ENCODE results near the gene ACYP2.
"Not testable (repeated sequence)": the region's sequence is repeated elsewhere in the genome, so short reads cannot be mapped to it uniquely, and the experiment has no call there.

Gene ACYP2

GRCh38 chr2:54086157-54086556, 29.3 kb upstream of the ACYP2 start:
- Mint-ChIP-seq H3K4me1 (ENCODE audit: low read depth) (peaks cover 3% of the 10 kb centered on the region), H3K27ac (no peak overlapping the region), H3K4me3 (no peak overlapping the region)

GRCh38 chr2:54088191-54088634, 27.2 kb upstream of the ACYP2 start:
- Mint-ChIP-seq H3K27ac (no peak overlapping the region), H3K4me1 (ENCODE audit: low read depth) (peaks cover 5% of the 10 kb centered on the region), H3K4me3 (no peak overlapping the region), H3K36me3 (ENCODE audit: low read depth) (no peaks in the 10 kb centered on the region), H3K27me3 (ENCODE audit: low read depth) (no peaks in the 10 kb centered on the region), H3K9me3 (no peaks in the 10 kb centered on the region)

More at GRCh38 chr2:54086157-54086556, 29.3 kb upstream of the ACYP2 start:
- Mint-ChIP-seq H3K27me3 (ENCODE audit: low read depth) (no peaks in the 10 kb centered on the region), H3K9me3 (no peaks in the 10 kb centered on the region), H3K36me3 (ENCODE audit: low read depth) (no peaks in the 10 kb centered on the region)

DNA sequence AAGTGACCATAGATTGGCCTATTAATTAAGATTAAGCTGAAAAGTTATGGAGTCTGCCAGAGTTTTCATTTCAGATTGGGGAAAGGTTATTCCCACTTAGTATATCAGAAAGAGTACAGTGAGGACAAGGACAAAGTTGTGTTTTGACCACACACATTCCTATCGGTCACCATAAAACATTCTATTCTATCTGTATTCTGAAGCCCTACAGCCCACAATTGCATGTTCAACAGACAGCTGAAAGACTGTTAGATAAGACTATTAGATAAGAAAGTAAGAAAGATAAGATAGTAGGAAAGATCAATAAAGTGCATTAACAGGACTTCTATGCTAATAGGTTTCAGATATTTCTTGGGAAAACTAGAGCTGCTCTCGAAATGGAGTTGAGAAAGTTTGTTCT, 26.7 kb upstream of the ACYP2 start:
- H3K27ac Mint-ChIP-seq = no peak overlapping the region

DNA sequence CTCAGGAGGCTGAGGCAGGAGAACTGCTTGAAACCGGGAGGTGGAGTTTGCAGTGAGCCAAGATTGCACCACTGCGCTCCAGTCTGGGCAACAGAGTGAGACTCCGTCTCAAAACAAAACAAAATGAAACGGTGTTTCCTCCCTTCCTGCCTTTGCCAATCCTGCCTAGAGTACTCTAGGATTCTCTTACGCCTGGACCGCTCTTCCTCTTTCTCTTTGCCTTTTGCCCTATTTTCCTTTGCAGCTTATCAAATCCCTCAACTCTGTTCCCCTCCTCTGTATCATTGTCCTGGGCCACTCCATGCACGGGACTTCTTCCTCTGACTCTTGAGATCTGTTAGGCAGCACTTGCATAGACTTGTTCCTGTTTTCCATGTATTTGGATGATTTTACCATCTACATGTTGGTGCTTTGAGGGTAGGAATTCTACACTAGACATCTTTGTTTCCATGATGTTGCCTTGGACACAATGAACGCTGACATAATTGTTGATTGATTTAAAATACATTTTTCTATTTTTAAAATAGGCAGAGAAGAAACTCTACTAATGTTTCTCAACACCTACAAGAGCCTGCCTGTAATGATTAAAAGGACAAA, 24.8 kb upstream of the ACYP2 start:
- H3K4me1 Mint-ChIP-seq (ENCODE audit: low read depth) = peaks cover 8% of the 10 kb centered on the region
- no peaks in the 10 kb centered on the region for H3K9me3 Mint-ChIP-seq
- no peak overlapping the region for H3K4me3 Mint-ChIP-seq
- H3K36me3 Mint-ChIP-seq (ENCODE audit: low read depth) = no peaks in the 10 kb centered on the region
- no peak overlapping the region for H3K27ac Mint-ChIP-seq
- no peaks in the 10 kb centered on the region for H3K27me3 Mint-ChIP-seq (ENCODE audit: low read depth)

More for the DNA sequence above, 26.7 kb upstream of the ACYP2 start:
- Mint-ChIP-seq H3K36me3 (ENCODE audit: low read depth) (no peaks in the 10 kb centered on the region), H3K4me1 (ENCODE audit: low read depth) (peaks cover 6% of the 10 kb centered on the region), H3K9me3 (no peaks in the 10 kb centered on the region), H3K4me3 (no peak overlapping the region), H3K27me3 (ENCODE audit: low read depth) (no peaks in the 10 kb centered on the region)

- Mint-ChIP-seq H3K36me3 (ENCODE audit: low read depth) (peaks cover 2% of the 10 kb centered on the region), H3K27me3 (ENCODE audit: low read depth) (no peaks in the 10 kb centered on the region), H3K4me1 (ENCODE audit: low read depth) (peaks cover 8% of the 10 kb centered on the region), H3K27ac (no peak overlapping the region), H3K9me3 (no peaks in the 10 kb centered on the region), H3K4me3 (no peak overlapping the region)
Measured at GRCh38 chr2:54092940-54093339, 22.5 kb upstream of the ACYP2 start.

- H3K9me3 Mint-ChIP-seq; H3K4me3 Mint-ChIP-seq; H3K36me3 Mint-ChIP-seq (ENCODE audit: low read depth); H3K27ac Mint-ChIP-seq; H3K4me1 Mint-ChIP-seq (ENCODE audit: low read depth): not testable (repeated sequence)
- H3K27me3 Mint-ChIP-seq (ENCODE audit: low read depth) = peaks cover 17% of the 10 kb centered on the region
Measured at GRCh38 chr2:54095406-54095805, 20.0 kb upstream of the ACYP2 start.

DNA sequence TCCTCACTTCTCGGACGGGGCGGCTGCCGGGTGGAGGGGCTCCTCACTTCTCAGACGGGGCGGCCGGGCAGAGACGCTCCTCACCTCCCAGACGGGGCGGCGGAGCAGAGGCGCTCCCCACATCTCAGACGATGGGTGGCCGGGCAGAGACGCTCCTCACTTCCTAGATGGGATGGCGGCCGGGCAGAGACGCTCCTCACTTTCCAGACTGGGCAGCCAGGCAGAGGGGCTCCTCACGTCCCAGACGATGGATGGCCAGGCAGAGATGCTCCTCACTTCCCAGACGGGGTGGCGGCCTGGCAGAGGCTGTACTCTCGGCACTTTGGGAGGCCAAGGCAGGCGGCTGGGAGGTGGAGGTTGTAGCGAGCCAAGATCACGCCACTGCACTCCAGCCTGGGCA, 19.3 kb upstream of the ACYP2 start:
- H3K27ac Mint-ChIP-seq; H3K4me3 Mint-ChIP-seq; H3K4me1 Mint-ChIP-seq (ENCODE audit: low read depth); H3K9me3 Mint-ChIP-seq; H3K36me3 Mint-ChIP-seq (ENCODE audit: low read depth): not testable (repeated sequence)
- peaks cover 17% of the 10 kb centered on the region for H3K27me3 Mint-ChIP-seq (ENCODE audit: low read depth)

DNA sequence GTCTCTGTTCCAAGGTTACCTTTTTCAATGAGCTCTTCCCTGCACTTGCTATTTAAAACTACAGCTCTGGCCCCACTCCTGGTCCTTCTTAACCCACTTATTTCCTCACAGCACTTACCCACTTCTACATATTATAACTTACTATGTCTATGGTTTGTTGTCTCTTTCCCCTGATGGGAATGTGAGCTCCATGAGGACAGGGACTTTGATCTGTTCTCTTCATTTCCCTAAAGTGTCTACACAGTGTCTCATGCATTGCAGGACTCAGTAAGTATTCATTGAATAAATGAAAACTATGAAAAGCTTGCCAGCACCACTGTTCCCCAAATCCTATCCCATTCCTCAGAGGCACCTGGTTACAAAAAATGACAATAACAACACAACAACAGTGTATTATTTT, 18.3 kb upstream of the ACYP2 start:
- H3K4me1 Mint-ChIP-seq (ENCODE audit: low read depth) = peaks cover 8% of the 10 kb centered on the region
- H3K9me3 Mint-ChIP-seq = no peaks in the 10 kb centered on the region
- H3K27me3 Mint-ChIP-seq (ENCODE audit: low read depth) = peaks cover 20% of the 10 kb centered on the region
- no peak overlapping the region for H3K27ac Mint-ChIP-seq
- no peak overlapping the region for H3K4me3 Mint-ChIP-seq
- peaks cover 2% of the 10 kb centered on the region for H3K36me3 Mint-ChIP-seq (ENCODE audit: low read depth)

DNA sequence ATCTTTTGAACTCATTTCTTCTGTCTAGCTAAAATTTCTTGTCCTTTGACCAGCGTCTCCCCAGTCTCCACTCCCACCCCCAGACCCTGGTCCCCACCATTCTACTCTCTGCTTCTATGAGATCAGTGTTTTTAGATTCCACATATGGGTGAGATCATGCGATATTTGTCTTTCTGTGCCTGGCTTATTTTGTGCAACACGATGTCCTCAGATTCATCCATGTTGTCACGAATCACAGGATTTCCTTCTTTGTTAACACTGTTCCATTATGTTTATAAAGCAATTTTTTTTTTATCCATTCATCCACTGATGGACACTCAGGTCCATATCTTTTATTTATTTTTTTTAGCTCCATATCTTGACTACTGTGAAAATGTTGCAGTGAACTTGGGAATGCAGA, 16.0 kb upstream of the ACYP2 start:
- peaks cover 2% of the 10 kb centered on the region for H3K36me3 Mint-ChIP-seq (ENCODE audit: low read depth)
- H3K27ac Mint-ChIP-seq = no peak overlapping the region
- H3K27me3 Mint-ChIP-seq (ENCODE audit: low read depth) = peaks cover 20% of the 10 kb centered on the region
- H3K4me1 Mint-ChIP-seq (ENCODE audit: low read depth) = peaks cover 4% of the 10 kb centered on the region
- no peaks in the 10 kb centered on the region for H3K9me3 Mint-ChIP-seq
- no peak overlapping the region for H3K4me3 Mint-ChIP-seq

DNA sequence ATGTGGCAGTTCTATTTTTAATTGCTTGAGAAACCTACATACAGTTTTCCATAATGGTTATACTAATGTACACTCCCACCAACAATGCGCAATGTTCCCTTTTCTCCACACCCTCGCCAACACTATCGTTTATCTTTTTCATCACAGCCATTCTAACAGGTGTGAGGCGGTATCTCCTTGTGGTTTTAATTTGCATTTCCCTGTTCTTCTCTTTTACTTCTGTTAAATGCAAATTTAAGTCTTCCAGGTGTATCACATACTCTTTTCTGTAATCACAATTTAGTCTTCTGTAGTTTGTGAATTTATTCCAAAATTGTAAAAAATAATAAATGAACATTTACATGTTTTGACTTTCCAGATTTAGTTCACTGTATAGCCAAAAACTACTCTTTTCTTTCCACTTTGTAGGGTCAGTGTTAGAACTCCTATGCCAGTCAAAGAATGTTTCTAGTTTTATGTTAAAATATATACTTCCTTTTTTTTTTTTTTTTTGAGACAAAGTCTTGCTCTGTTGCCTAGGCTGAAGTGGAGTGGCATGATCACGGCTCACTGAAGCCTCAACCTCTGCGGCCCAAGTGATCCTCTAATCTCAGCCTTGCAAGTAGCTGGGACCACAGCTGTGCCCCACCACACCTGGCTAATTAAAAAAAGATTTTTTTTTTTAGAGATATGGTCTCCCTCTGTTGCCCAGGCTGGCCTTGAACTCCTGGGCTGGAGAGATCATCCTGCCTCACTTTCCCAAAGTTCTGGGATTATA, 15.4 kb upstream of the ACYP2 start:
- Mint-ChIP-seq H3K27ac (no peak overlapping the region), H3K4me1 (ENCODE audit: low read depth) (peaks cover 4% of the 10 kb centered on the region), H3K9me3 (no peaks in the 10 kb centered on the region), H3K27me3 (ENCODE audit: low read depth) (peaks cover 20% of the 10 kb centered on the region), H3K36me3 (ENCODE audit: low read depth) (peaks cover 2% of the 10 kb centered on the region), H3K4me3 (no peak overlapping the region)

GRCh38 chr2:54100772-54101171, 14.6 kb upstream of the ACYP2 start:
- Mint-ChIP-seq H3K27ac (no peak overlapping the region), H3K36me3 (ENCODE audit: low read depth) (peaks cover 2% of the 10 kb centered on the region), H3K9me3 (no peaks in the 10 kb centered on the region), H3K4me1 (ENCODE audit: low read depth) (peaks cover 4% of the 10 kb centered on the region), H3K4me3 (no peak overlapping the region), H3K27me3 (ENCODE audit: low read depth) (peaks cover 20% of the 10 kb centered on the region)

- H3K27ac Mint-ChIP-seq = no peak overlapping the region
- H3K4me1 Mint-ChIP-seq (ENCODE audit: low read depth) = peaks cover 4% of the 10 kb centered on the region
- H3K9me3 Mint-ChIP-seq = no peaks in the 10 kb centered on the region
- H3K36me3 Mint-ChIP-seq (ENCODE audit: low read depth) = no peaks in the 10 kb centered on the region
- H3K27me3 Mint-ChIP-seq (ENCODE audit: low read depth) = peaks cover 15% of the 10 kb centered on the region
- no peak overlapping the region for H3K4me3 Mint-ChIP-seq
Measured at GRCh38 chr2:54103454-54104314, 11.7 kb upstream of the ACYP2 start.

- Mint-ChIP-seq H3K4me1 (ENCODE audit: low read depth) (peaks cover 4% of the 10 kb centered on the region), H3K9me3 (no peaks in the 10 kb centered on the region), H3K4me3 (no peak overlapping the region), H3K27ac (no peak overlapping the region), H3K27me3 (ENCODE audit: low read depth) (peaks cover 6% of the 10 kb centered on the region), H3K36me3 (ENCODE audit: low read depth) (no peaks in the 10 kb centered on the region)
Measured at GRCh38 chr2:54106631-54107454, 8.6 kb upstream of the ACYP2 start.

- Mint-ChIP-seq H3K4me3 (no peak overlapping the region), H3K27ac (no peak overlapping the region), H3K27me3 (ENCODE audit: low read depth) (peaks cover 6% of the 10 kb centered on the region), H3K36me3 (ENCODE audit: low read depth) (no peaks in the 10 kb centered on the region), H3K4me1 (ENCODE audit: low read depth) (peaks cover 4% of the 10 kb centered on the region), H3K9me3 (no peaks in the 10 kb centered on the region)
Measured at GRCh38 chr2:54107455-54107764, 8.0 kb upstream of the ACYP2 start.

Data from T-helper 1 cell treated with Interleukin-12 subunit alpha and Interleukin-12 subunit beta and Interleukin-4 antibody, amounts not matched to agents 30 μg/mL and 1 μg/mL, for 36 hours (primary cell).